ENCODE results near the gene MCMBP. TPM values are rescaled to one million over a fixed set of nuclear protein-coding genes. Genes with fewer than 3 reads are reported as not detected.

MCMBP gene
- total RNA-seq, 2 donors from 2014 or later = 34.8 to 59.8 TPM

- no peaks in the 10 kb centered on the region for H3K9me3 ChIP-seq
- no peaks in the 10 kb centered on the region for H3K4me1 ChIP-seq (ENCODE audit: control insufficient read depth in 1 of 2, low read depth in 2 of 2)
- ATAC-seq (ENCODE audit: insufficient number of reproducible peaks, low FRiP score, low read depth) (no peak), DNase-seq (ENCODE audit: low spot score) (no peak)
- peak; percentile 53 for TF ChIP-seq CTCF (IDR thresholded peaks at IDR 0.05)
- H3K27ac ChIP-seq = no peak overlapping the region
- H3K36me3 ChIP-seq = no peaks in the 10 kb centered on the region
- H3K4me3 ChIP-seq = no peak overlapping the region
- H3K27me3 ChIP-seq (replicated peaks; ENCODE audit: insufficient read depth) = no peaks in the 10 kb centered on the region
Measured at GRCh38 chr10:119859420-119860258, 13.0 kb downstream of the MCMBP start.

DNA sequence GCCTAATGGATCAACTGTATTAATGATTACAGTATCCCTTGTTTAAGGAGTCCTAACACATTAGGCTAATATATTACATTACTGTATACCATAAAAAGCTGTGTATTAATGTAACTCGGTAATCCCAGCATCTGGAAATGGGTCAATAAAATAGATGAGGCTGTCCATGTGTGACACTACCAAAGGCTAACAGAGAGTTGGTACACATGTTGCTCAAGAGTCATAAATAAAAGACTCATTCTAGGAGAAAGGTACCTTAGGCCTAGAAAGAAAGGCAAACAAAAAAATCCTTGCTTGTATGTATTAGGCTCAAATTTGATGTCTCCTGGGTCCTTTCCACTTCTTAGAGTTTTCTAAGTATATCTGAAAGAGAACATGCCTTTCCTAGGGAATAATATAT, 14.6 kb downstream of the MCMBP start:
- no peak for ATAC-seq (ENCODE audit: insufficient number of reproducible peaks, low FRiP score, low read depth)
- no peak overlapping the region for H3K27ac ChIP-seq
- H3K9me3 ChIP-seq = no peaks in the 10 kb centered on the region
- H3K36me3 ChIP-seq = peaks cover 7% of the 10 kb centered on the region
- H3K27me3 ChIP-seq (replicated peaks; ENCODE audit: insufficient read depth) = no peaks in the 10 kb centered on the region
- no peak for TF ChIP-seq CTCF (IDR thresholded peaks at IDR 0.05)
- no peaks in the 10 kb centered on the region for H3K4me1 ChIP-seq (ENCODE audit: control insufficient read depth in 1 of 2, low read depth in 2 of 2)
- H3K4me3 ChIP-seq = no peak overlapping the region
- no peak for DNase-seq (ENCODE audit: low spot score)

GRCh38 chr10:119853574-119853973, 19.1 kb downstream of the MCMBP start:
- no peak for TF ChIP-seq CTCF (IDR thresholded peaks at IDR 0.05)
- no peaks in the 10 kb centered on the region for H3K27me3 ChIP-seq (replicated peaks; ENCODE audit: insufficient read depth)
- no peak for DNase-seq (ENCODE audit: low spot score)
- no peaks in the 10 kb centered on the region for H3K9me3 ChIP-seq
- no peaks in the 10 kb centered on the region for H3K4me1 ChIP-seq (ENCODE audit: control insufficient read depth in 1 of 2, low read depth in 2 of 2)
- no peak overlapping the region for H3K4me3 ChIP-seq
- peaks cover 33% of the 10 kb centered on the region for H3K36me3 ChIP-seq
- H3K27ac ChIP-seq = no peak overlapping the region
- ATAC-seq (ENCODE audit: insufficient number of reproducible peaks, low FRiP score, low read depth) = no peak

DNA sequence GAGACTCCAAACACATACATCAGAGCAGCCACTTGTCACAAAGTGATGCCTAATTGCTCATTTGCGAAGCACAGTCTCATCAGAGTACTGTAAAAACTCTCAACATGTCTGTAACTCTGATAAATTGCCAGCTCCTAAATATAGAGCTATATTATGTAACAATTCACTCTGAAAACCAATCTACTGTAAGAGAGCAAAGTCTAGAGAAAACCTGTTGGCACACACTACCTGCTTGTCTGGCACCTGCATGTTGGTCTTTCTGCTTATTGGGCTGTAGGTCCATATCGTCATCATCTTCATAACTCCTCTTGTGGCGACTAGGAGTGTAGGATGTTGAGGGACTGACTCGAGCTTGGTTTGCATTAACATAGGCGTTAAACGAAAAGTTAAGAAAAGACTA, 19.8 kb downstream of the MCMBP start:
- H3K27me3 ChIP-seq (replicated peaks; ENCODE audit: insufficient read depth) = no peaks in the 10 kb centered on the region
- no peaks in the 10 kb centered on the region for H3K9me3 ChIP-seq
- ATAC-seq (ENCODE audit: insufficient number of reproducible peaks, low FRiP score, low read depth) = no peak
- H3K4me1 ChIP-seq (ENCODE audit: control insufficient read depth in 1 of 2, low read depth in 2 of 2) = no peaks in the 10 kb centered on the region
- no peak for TF ChIP-seq CTCF (IDR thresholded peaks at IDR 0.05)
- no peak overlapping the region for H3K27ac ChIP-seq
- no peak overlapping the region for H3K4me3 ChIP-seq
- no peak for DNase-seq (ENCODE audit: low spot score)
- H3K36me3 ChIP-seq = peaks cover 37% of the 10 kb centered on the region

DNA sequence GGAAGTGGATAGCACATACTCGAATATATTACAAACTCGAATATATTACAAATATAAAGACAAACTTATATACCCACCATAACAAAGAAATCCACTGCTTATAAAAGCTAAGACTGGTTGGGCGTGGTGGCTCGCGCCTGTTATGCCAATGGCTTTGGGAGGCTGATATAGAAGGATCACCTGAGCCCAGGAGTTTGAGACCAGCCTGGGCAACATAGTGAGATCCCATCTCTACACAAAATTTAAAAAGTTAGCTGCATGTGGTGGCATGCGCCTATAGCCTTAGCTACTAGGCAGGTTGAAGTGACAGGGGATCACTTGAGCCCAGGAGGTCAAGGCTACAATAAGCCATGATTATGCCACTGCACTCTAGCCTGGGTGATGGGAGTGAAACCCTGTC, 20.4 kb downstream of the MCMBP start:
- Histone ChIP-seq H3K4me3 (no peak overlapping the region), H3K27ac (no peak overlapping the region), H3K9me3 (no peaks in the 10 kb centered on the region), H3K4me1 (ENCODE audit: control insufficient read depth in 1 of 2, low read depth in 2 of 2) (no peaks in the 10 kb centered on the region), H3K27me3 (replicated peaks; ENCODE audit: insufficient read depth) (no peaks in the 10 kb centered on the region), H3K36me3 (peaks cover 37% of the 10 kb centered on the region)
- ATAC-seq (ENCODE audit: insufficient number of reproducible peaks, low FRiP score, low read depth) (no peak), DNase-seq (ENCODE audit: low spot score) (no peak)
- TF ChIP-seq CTCF (IDR thresholded peaks at IDR 0.05) = no peak

Measured in thoracic aorta (tissue), 2 donors.